SU-DHL-6 (cell line): ENCODE measurements around the gene MYH6.

Source experiments
- H2AFZ ChIP-seq: fragments of 200-600 bp; sonication (generic); 2 replicates; pipeline ENCODE4 v1.6.1; 2014; ENCODE audit warnings: low read depth, mild to moderate bottlenecking, moderate library complexity, mixed read lengths, antibody characterized with exemption, low read length; ENCODE audit not compliant: severe bottlenecking
- H3F3A ChIP-seq: fragments of 200-600 bp; shearing (Covaris generic); 2 replicates; pipeline ENCODE4 v1.6.0; 2016; ENCODE audit warnings: antibody characterized with exemption, mild to moderate bottlenecking; ENCODE audit not compliant: insufficient read depth
- H3K27ac ChIP-seq: fragments of 200-600 bp; sonication (generic); 2 replicates; pipeline ENCODE4 v1.5.1; 2016; ENCODE audit warnings: low read depth, mild to moderate bottlenecking, low read length, moderate library complexity, mixed read lengths
- H3K27me3 ChIP-seq: fragments of 200-600 bp; sonication (generic), shearing (Covaris generic); 2 replicates; pipeline ENCODE4 v1.6.0; 2014; ENCODE audit warnings: mild to moderate bottlenecking, low read length
- H3K36me3 ChIP-seq: fragments of 200-600 bp; sonication (generic); 2 replicates; pipeline ENCODE4 v1.6.1; 2014; ENCODE audit warnings: mild to moderate bottlenecking, low read length, mixed read lengths
- H3K4me2 ChIP-seq: fragments of 300-600, 200-600 bp; shearing (Covaris generic), sonication (generic); 2 replicates; pipeline ENCODE4 v1.6.0; 2014; ENCODE audit warnings: low read length, low read depth, mild to moderate bottlenecking; ENCODE audit not compliant: poor library complexity, severe bottlenecking
- H3K4me3 ChIP-seq: fragments of 200-600 bp; sonication (generic); 2 replicates; pipeline ENCODE4 v1.5.1; 2014; ENCODE audit warnings: antibody characterized with exemption, low read length, mild to moderate bottlenecking, mixed read lengths; ENCODE audit not compliant: insufficient read depth, poor library complexity, severe bottlenecking
- H3K79me2 ChIP-seq: fragments of 200-600 bp; sonication (generic); 2 replicates; pipeline ENCODE4 v1.6.1; 2014; ENCODE audit warnings: mild to moderate bottlenecking, low read length, moderate library complexity; ENCODE audit not compliant: insufficient read depth
- H3K9ac ChIP-seq: fragments of 200-600 bp; sonication (generic); 2 replicates; pipeline ENCODE4 v1.7.0; 2014; ENCODE audit warnings: mild to moderate bottlenecking, low read length
- H3K9me2 ChIP-seq: fragments of 200-600 bp; sonication (generic); replicated peaks from 2 replicates; pipeline ENCODE4 v1.6.1; 2014; ENCODE audit warnings: low read length; ENCODE audit not compliant: insufficient read depth
- H3K9me3 ChIP-seq: fragments of 200-600 bp; sonication (generic); 2 replicates; pipeline ENCODE4 v1.6.1; 2014; ENCODE audit warnings: low read length, mixed read lengths; ENCODE audit not compliant: insufficient read depth
- H4K20me1 ChIP-seq: fragments of 200-600 bp; sonication (generic); 2 replicates; pipeline ENCODE4 v1.6.1; 2014; ENCODE audit warnings: low read depth, mild to moderate bottlenecking, antibody characterized with exemption, low read length, moderate library complexity, mixed read lengths
- CTCF ChIP-seq: fragments of 200-600 bp; sonication (generic); IDR thresholded peaks from one replicate; pipeline ENCODE4 v1.5.1; 2017; ENCODE audit warnings: antibody characterized with exemption, mild to moderate bottlenecking, low read length, moderate library complexity; ENCODE audit not compliant: insufficient read depth, poor library complexity, severe bottlenecking
- EZH2phosphoT487 ChIP-seq: fragments of 200-600 bp; sonication (generic), shearing (Covaris generic); conservative IDR thresholded peaks from 2 replicates; pipeline ENCODE4 v1.6.1; 2018; ENCODE audit warnings: mild to moderate bottlenecking, antibody characterized with exemption, low read length, moderate library complexity, mixed read lengths

Gene MYH6

DNA sequence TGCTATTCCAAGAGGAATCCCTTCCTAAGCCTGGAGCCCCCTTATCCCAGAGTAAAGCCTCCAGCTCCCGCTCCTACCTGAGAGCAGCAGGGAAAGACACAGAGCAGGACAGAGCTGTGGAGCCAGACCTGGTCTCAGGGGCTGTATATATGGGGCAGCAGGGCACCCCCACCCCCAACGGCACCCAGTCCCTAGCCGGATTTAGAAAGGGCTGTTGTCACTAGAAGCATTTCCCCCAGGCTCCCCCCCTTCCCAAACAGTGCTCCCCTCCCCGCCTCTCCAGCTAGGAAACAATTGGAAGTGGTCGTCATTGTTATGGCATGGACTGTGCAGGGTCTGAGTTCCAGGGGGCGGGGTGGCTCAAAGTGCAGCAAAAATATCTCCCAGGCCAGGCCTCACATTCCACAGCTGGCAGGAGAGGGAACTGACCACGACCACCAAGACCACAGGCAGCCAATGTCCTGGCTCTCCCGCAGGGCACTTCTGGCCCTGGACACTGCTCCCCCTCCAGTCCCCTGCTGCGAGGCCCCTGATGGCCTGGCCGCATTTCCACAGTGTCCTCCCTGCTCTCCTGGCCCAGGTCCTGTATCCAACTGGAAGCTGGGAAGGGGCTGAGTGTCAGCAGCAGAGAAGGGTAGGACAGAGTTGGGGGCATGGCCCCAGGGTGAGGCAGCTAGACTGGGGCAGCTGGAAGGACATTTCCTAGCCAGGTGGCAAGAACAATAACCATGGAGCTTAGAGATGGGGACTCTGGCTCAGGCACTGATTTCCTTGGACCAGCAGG lies 27.7 kb upstream of the MYH6 start, which contains the start of gene MYH7:
Gene MYH7 (minus strand): TSS at position 118 of the 784 bp plus-strand sequence. CDS start 1,928 bp downstream, outside the sequence.
- no peak within 1 kb of the TSS for H3K9ac ChIP-seq
- H3K27me3 ChIP-seq: no peaks in the 10 kb centered on the region
- no peaks in the 10 kb centered on the region for H3K9me3 ChIP-seq
- H3K4me3 ChIP-seq: no peak within 1 kb of the TSS
- H3K27ac ChIP-seq: no peak within 1 kb of the TSS
- no peaks in the 10 kb centered on the region for H4K20me1 ChIP-seq
- H3K9me2 ChIP-seq: no peaks in the 10 kb centered on the region
- H3F3A ChIP-seq: no peaks in the 10 kb centered on the region
- H3K36me3 ChIP-seq: no peaks in the 10 kb centered on the region
- TF ChIP-seq CTCF (no peak), EZH2phosphoT487 (no peak)
- no peaks in the 10 kb centered on the region for H3K79me2 ChIP-seq
- no peak within 1 kb of the TSS for H2AFZ ChIP-seq
- no peak within 1 kb of the TSS for H3K4me2 ChIP-seq

DNA sequence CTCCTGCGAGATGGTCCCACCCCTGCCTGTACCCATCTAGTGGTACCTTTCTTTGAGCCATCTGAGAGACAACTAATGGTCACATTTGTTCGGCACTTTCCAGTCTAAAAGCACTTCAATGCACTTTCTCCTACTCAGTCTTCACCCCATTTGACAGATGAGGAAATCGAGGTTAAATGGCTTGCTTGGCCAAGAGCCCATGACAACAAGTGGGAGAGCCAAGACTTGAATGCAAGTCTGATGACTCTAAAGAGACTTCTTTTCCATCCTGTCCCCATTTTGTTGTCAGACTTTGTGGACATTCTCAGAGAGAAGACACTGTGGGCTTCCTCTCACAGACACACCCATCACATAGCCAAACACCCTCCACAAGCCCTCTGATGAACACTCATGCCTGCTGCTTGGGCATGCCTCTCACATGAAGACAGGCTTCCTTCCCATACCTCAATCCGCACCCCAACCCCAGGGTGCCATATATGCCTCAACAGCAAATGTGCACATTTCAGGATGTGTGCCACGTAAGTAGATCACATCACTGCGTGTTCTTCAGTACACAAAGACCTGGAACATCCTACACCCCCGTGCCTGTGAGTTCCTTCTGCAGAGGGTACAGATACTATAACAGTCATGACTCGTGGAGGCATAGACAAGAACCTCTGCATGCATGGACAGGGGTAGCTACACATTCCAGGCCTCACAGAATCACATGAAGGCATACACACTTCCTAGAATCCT lies 26.6 kb upstream of the MYH6 start:
- Histone ChIP-seq H3K79me2 (no peaks in the 10 kb centered on the region), H3K9ac (no peak overlapping the region), H3K27me3 (no peaks in the 10 kb centered on the region), H3F3A (no peaks in the 10 kb centered on the region), H3K36me3 (no peaks in the 10 kb centered on the region), H3K9me2 (no peaks in the 10 kb centered on the region), H4K20me1 (no peaks in the 10 kb centered on the region), H3K4me3 (no peak overlapping the region), H3K4me2 (no peak overlapping the region), H2AFZ (no peak overlapping the region), H3K9me3 (no peaks in the 10 kb centered on the region), H3K27ac (no peak overlapping the region)
- TF ChIP-seq CTCF: no peak
- TF ChIP-seq EZH2phosphoT487: no peak

DNA sequence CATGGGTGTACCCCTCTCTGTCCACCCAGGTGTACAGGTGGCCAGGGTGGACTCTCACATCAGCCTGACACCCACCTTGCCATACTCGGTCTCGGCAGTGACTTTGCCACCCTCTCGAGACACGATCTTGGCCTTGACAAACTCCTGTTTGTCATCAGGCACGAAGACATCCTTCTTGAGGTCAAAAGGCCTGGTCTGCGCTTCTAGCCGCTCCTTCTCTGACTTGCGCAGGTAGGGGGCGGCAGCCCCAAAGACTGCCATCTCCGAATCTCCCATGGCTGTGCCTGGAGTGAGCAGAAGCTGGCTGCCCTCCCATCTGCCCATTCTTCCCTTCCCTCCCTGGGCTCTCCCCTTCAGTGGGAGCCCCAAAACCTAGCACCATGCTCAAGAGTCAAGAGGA lies 25.4 kb upstream of the MYH6 start:
- no peaks in the 10 kb centered on the region for H3K79me2 ChIP-seq
- no peak overlapping the region for H2AFZ ChIP-seq
- no peaks in the 10 kb centered on the region for H4K20me1 ChIP-seq
- no peaks in the 10 kb centered on the region for H3K36me3 ChIP-seq
- H3K27me3 ChIP-seq: no peaks in the 10 kb centered on the region
- no peaks in the 10 kb centered on the region for H3F3A ChIP-seq
- TF ChIP-seq EZH2phosphoT487: no peak
- TF ChIP-seq CTCF: no peak
- H3K4me3 ChIP-seq: no peak overlapping the region
- no peak overlapping the region for H3K4me2 ChIP-seq
- no peak overlapping the region for H3K27ac ChIP-seq
- H3K9me3 ChIP-seq: no peaks in the 10 kb centered on the region
- H3K9ac ChIP-seq: no peak overlapping the region
- H3K9me2 ChIP-seq: no peaks in the 10 kb centered on the region
